CMK (cell line): ENCODE data around the gene STT3A.
"Not testable (repeated sequence)": the region's sequence is repeated elsewhere in the genome, so short reads cannot be mapped to it uniquely, and the experiment has no call there.

Experiments
- DNase-seq: peaks from one replicate; pipeline ENCODE4 v3.0.0-alpha.2; 2010; ENCODE audit warnings: low read depth

The STT3A gene

DNA sequence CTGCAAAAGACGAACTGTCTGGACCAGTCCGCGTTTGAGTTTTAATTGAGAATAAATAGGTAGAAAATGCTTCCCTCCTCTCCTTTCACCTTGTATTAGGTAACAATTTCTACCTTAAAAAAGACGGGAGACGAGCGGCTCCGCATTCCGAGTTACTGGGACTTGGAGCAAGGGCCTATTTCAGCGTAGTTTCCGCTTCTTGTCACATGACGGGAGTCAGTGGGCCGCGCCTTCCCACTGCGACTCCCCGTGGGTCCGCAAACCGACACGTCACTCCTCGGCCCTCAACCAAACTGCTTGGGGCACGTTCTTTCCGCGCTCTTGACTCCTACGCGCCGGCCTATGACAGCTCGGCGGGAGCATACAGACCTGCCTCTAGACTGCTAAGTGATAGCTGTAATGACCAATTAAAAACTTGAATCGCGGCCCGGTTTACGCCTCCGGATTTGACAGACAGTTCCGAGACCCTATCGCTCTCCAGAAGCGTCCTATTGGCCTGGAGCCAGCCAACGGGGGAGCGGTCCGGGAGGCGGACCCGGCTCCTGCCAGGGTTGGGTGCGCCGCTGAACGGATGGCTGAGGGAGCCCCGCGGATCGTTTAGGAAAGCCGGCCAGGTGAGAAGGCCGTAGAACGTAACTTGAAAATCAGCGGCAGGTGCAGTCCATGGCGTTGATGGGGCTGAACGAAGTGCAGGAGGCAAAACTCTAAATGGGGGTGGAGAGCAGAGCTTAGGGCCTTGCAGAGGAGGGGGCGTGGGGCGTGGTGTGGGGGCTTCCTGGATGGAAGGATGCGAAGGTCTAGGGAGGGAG lies at the start of gene STT3A:
Gene STT3A (plus strand): TSS at position 548 of the 809 bp plus-strand sequence. CDS start 3,064 bp downstream, outside the sequence.
- peak; percentile 100 for DNase-seq

DNA sequence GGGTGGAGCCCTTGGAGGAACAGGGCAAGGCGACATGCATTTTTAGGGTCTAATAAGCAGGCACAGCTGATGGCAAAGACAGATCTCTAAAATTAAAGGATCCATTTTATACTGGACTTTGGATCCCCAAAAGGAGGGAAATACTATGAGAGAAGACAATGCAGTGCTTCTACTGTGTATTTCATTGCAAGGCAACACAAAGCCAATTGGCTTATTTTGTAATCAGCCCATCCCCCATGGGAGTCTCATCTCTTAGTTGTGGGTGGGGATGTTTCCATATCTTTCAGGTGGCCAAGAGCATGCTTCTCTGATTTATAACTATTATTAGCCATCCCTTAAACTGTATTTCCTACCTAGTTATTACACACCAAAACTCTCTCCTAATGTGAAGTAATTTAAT lies 41.9 kb upstream of the STT3A start:
- DNase-seq = no peak

DNA sequence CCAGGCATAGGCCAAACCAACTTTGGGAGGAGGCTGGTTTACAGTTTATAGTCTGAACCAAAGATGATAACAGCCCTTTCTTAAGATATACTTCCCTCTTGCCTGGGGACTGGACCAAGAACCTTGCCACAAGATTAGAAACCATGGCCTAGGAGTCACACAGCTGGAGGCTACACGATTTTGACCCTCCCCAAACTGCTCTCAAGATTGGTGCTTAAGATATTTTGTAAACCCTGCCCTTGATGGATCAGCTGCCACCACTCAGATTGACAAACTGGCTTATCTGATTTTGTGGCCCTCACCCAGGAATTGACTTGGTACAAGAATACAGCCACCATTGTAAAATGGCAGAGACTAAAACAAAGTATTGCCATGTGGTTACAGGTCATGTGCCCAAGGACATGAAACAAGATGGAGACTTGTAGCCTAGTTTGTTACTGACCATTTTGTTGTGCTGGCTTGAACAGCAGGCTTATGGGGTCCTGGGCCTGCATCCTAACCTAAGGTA lies 40.8 kb upstream of the STT3A start:
- no peak for DNase-seq

DNA sequence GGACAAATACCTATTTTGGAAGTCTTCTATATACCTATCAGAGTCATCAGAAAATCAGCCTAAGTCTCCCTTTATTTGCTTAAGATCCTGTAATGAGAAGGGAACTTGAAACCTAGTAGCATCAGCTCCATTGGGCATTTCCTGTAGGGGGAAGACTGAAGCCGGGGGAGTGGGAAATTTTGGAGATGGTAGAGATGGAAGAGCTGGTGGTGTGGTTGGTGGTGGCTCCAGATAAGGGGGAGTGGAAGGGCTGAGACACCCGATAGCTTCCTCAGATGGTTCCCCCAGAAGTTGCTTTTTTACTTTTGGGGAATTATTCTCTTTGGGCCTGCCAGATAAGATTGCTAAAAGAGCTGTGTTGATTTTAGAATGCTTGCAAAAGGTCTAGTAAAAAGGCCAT lies 39.7 kb upstream of the STT3A start:
- no peak for DNase-seq

DNA sequence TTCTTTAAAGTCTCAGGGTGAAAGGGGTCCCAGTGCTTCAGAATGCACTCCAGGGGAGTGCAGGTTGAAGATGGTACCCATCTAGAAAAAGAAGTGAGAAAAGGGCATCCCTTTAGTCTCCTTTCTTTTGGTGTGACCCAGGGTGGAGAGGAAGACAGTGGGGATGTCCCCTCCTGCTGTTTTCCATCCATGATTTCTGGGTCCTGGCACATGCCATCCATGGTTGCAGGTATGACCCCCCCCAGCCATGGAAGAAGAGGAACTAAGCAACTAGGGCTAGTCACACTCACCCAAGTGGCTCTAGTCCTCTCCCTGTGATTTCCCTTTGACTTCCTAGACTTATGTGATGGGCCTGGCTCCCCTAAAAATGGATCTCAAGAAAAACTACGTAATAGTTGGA lies 39.3 kb upstream of the STT3A start:
- DNase-seq = no peak

DNA sequence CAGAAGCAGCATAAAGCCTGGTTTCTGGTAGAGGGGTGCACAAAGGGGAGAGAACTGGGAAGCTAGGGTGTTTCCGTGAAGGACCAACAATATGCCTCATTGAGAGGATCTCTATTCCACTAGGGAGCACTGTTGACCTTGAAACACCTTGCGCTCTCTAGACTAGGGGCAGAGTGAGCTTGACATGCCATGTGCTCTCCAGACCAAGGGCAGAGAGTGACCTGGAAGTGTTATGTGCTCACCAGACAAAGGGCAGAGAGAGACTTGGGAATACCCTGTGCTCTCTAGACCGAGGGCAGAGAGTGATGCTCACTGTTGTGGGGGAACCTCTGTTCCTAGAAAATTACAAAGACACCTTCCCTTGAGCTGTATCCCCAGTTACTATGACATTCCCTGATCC lies 38.6 kb upstream of the STT3A start:
- no peak for DNase-seq

DNA sequence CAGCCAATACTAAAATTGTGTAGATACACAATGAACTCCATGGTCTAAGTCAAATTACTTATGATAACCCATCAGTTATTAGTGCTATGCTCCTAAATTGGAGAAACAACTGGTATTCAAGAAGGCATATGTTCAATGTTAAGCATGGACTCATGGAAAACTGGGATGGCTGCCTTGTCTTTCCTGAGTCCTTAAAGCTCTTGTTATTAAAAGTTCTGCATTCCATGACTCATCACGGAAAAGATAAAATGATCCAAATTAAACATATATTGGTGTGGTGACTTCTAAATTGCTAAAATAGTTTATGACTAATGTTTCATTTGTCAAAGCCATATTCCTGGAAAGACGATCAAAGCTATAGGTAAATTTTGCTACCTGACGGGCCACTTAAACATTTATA lies 32.8 kb upstream of the STT3A start:
- no peak for DNase-seq

DNA sequence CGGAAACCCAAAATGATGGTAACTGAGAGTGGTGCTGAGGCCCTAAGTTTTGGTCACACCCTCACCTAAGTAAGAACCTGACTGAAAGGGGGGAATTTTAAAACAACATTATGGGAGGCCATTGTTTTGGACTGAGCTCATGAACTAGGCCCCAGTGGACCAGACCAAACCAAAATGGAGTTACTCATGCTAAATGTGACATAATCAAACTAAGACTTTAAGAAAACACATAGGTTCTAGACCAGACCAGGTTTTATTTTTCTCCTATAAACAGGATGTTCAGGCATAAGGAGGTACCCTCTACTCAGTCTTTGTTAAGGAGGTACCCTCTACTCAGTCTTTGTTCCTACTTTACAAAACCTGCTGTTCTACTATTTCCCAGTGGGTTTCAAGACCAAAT lies 30.7 kb upstream of the STT3A start:
- no peak for DNase-seq

DNA sequence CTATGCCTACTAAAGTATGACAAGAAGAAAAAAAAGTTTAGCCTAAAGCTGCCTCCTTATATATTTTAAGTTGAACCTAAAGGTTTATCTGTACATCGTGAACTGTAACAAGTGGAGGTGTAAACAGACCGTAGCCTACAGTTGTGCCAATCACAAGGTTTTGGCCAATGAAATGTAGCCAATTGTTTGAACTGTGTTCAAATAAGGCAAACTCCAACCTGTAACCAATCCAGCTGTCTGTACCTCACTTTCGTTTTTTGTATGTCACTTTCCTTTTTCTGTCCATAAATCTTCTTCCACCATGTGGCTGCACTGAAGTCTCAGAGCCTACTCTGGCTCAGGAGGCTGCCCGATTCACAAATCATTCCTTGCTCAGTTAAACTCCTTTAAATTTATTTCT lies 30.2 kb upstream of the STT3A start:
- no peak for DNase-seq

DNA sequence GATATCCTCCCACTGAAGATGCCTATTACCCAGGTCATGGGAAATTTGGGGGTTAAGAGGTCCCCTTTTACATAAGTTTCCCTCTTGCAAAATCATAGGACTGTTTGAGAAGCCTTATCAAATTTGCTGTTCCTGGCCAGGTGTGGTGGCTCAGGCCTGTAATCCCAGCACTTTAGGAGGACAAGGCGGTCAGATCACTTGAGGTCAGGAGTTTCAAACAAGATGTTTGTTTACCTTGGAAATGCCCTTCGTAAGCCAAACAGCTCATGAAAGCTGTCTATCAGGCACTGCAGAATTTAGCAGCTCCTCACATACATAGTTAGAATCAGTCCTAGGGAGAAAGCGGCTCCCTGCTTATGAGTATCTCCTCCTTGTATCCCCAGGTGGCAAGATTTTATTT lies 28.3 kb upstream of the STT3A start:
- no peak for DNase-seq

DNA sequence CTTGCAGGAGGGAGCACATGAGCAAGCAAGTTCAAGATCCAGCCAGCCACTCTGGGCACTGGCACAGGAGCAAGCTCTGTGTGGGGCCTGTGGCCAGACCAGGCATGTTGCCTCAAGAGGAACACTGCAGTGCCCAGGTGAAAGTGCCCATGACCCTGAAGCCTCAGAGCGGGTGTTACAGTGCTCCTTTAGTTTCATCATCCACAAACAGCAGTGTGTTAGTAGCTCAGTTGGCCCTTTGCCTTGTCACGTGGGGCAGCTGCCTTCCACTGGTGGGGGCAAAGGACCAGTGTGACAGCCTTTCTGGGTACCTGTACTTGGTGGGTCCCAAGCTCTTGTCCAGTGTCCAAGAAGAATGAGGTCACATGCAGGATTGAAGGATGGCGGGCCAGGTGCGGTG lies 26.4 kb upstream of the STT3A start:
- no peak for DNase-seq

DNA sequence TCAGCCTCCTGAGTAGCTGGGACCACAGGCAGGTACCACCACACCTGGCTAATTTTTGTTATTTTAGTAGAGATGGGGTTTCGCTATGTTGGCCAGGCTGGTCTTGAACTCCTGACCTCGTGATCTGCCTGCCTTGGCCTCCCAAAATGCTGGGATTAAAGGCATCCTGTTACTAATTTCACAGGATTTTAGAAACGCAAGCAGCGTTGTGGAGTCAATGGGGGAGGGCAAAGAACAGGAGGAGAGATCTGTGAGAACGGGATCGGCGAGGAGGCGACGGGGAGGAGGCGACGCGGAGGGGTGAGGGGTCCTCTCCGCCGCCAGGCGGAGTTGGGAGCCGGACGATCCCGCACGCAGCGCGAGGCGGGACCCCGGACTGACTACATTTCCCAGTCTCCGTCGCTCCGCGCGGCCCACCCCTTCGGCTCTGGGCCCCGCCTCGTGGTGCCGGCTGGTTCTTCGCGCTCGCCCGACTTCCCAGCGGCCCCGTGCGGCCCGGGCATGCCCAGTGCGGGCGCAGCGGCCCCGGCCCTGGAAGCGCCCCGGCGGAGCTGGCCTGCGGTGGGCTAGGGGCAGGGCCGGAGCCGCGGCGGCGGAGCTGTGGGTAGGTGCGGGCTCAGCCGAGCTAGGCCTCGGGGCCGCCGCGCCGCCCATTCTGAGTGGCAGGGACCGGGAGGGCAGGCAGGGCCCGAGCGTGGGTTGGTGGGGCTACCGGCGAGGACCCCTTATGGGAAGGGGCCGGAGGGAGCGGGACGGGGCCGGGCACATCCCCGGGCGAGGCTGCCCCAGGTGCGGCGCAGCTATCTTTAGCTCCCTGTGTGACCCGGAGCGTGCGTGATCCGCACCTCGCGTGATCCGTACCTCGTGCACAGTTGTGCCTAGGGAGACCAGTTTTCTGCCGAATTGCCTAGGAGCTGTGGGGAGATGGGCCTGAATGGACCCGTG lies 23.4 kb upstream of the STT3A start, which contains the start of gene EI24:
Gene EI24 (plus strand): TSS at position 508 of the 945 bp plus-strand sequence. CDS start 3,051 bp downstream, outside the sequence.
- peak; percentile 87 for DNase-seq

DNA sequence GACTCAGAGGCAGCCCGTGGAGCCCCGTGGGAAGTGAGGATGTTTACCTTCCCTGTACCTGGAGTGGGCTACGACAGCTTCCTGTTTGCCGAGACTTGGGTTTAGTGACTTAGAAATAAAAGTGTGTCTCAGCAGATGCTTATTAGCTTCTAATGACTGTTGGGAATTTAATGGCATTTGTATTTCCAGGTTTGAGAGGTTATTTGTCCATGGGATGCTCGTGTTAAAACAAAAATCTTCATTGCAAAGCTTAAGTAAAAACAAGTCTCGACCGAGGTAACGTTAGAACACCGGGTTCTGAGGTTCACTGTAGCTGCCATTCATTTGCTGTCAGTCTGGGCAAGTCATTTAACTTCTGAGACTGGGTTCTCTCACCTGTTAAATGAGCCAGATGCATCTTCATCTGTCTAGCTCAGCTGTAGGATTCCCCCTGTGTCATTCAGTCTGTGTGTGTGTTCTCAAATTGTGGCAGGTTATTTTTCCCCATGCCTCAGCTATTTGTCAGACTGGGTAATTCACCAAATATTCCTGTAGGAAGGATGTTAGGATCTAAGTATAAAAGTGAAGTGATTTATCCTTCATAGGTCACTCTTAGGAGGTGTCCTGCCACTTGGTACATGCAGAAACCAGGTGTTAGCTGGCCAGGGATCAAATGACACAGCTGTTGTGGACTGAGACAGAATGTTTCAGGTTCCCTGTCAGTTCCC lies 22.6 kb upstream of the STT3A start:
- DNase-seq = no peak

DNA sequence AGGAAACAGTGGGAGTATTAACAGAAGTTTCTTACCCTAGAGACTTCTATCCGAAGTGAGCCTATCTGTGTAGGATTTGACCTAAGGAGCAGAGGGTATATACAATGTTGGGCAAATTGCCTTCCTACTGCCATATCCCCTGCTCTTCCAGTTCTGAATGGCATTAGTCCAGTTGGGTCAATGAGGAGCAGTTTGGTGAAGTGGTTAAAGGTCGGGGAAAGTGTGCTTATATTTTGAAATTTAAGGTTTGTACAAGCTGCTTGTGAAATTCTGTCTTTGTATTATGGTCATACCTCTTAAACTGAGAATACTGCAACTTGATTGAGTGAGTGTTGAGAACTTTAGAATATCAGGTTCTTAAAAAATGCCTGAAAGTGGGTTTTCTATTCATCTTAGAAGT lies 21.7 kb upstream of the STT3A start:
- DNase-seq = no peak

DNA sequence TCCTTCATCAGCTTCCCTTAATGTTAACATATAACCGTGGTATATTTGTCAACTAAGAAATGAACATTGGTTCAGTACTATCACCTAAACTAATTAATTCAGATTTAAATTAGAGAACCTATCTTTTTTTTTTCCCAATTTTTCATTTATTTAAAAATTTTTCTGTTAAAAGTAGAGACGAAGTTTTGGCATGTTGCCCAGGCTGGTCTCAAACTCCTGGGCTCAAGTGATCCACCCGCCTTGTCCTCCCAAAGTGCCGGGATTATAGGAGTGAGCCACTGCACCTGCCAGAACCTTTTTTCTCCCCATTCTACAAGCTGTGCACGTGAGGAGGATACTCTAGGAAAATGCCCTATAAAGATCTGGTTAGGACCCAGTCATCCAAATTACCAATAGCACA lies 19.7 kb upstream of the STT3A start:
- no peak for DNase-seq

DNA sequence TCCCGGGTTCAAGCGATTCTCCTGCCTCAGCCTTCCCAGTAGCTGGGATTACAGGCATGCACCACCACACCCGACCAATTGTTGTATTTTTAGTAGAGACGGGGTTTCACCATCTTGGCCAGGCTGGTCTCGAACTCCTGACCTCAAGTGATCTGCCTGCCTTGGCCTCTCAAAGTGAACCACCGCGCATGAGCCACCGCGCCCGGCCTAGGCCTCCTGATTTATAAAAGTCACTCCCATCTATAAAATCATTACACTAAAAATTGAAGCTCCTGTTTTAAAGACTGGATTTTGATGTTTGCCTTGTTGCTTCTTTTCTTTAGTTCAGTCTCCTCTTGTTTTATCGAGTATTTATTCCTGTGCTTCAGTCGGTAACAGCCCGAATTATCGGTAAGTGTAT lies 15.5 kb upstream of the STT3A start:
- DNase-seq = not testable (repeated sequence)

DNA sequence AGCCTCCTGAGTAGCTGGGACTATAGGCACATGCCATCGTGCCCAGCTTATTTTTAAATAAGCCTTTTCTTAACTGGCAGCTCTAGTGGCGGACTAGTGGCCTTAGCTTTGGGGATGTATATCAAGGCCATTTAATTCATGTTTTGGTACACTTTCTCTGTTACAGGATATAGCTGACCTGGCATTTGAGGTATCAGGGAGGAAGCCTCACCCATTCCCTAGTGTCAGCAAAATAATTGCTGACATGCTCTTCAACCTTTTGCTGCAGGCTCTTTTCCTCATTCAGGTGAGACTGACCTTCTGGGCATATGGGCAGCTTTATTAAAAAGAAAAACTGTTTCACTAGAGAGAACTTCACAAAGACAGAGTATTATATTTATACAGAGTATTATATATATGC lies 13.9 kb upstream of the STT3A start:
- DNase-seq = no peak

DNA sequence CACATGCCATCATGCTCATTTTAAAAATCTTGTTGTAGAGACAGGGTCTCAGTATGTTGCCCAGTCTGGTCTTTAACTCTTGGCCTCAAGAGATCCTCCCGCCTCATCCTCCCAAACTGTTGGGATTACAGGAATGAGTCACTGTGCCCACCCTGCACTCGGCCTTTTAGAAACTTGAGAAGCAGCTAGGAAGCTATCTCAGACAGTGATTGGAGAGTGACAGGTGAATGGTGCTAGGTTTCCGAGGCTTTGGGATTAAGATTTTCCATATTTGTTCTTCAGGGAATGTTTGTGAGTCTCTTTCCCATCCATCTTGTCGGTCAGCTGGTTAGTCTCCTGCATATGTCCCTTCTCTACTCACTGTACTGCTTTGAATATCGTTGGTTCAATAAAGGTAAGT lies 12.8 kb upstream of the STT3A start:
- no peak for DNase-seq

DNA sequence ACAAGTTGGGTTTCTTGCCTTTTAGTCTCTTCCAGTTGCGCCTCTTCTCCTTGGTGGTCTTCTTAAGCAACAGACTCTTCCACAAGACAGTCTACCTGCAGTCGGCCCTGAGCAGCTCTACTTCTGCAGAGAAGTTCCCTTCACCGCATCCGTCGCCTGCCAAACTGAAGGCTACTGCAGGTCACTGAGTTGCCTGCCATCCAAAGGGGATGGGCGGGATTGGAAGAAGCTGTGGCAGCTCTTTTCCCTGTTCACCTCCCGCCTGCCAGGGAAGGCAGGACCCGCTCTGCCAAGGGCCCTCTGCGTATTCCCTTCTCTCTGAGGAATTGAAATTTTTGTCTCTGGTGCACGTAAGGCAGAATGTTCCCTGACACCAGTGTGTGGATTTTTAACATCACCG lies 9.2 kb upstream of the STT3A start:
- no peak for DNase-seq

DNA sequence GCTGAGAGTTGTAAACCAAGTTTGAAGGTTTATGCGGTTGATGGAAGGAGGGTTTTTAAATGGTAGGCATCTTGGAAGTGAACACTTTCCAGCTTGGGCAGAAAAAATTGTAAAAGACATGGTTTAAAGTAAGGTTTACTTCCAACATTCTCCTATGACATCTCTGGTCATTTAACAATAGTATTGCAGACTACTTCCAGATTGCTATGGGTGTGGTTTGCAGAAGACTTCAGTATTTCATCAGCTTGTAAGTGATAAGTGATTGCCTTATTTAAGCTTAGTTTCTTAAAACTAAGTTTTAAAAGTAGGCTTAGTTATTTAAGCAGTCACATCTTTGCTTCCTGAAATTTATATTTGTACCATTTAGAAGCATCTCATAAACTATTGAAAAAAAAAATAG lies 7.2 kb upstream of the STT3A start:
- no peak for DNase-seq

DNA sequence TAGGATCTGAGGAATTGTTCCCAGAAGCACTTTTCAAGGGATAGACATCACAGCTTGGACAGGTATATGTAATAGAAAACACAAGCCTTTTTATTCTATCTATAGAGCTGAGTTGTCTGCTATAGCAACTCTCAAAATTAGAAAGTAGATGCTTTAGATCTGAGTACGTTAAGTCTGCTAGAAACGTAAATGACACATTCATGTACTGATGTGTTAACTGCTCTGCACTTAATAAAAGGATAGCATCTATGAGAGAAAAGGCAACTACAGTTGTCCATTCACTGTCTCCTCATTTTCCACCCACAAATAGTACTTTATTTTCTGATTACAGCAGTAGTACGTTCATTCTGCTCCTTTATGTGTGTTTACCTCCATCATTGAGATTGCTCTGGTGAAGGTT lies 6.0 kb upstream of the STT3A start:
- no peak for DNase-seq

DNA sequence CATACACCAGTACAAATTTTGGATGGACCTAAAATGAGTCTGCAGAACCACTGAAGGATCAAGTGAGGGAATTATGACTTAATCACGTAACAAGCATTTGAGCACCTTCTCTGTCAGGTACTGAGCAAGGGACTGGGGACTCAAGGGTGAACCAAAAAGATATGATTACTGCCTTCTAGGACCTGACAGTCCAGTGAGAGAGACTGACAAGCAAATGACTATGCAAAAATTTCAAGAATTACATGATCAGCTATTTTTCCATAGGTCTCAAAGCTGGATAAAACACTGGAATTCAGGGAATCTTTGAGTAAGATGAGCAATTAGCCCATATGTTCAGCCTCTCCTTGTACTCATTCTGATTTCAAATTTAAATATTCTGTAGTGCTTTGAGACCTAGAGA lies 5.2 kb upstream of the STT3A start:
- no peak for DNase-seq
